ENCODE measurements around the gene ZMAT3.

- TF ChIP-seq, protein P1, sequence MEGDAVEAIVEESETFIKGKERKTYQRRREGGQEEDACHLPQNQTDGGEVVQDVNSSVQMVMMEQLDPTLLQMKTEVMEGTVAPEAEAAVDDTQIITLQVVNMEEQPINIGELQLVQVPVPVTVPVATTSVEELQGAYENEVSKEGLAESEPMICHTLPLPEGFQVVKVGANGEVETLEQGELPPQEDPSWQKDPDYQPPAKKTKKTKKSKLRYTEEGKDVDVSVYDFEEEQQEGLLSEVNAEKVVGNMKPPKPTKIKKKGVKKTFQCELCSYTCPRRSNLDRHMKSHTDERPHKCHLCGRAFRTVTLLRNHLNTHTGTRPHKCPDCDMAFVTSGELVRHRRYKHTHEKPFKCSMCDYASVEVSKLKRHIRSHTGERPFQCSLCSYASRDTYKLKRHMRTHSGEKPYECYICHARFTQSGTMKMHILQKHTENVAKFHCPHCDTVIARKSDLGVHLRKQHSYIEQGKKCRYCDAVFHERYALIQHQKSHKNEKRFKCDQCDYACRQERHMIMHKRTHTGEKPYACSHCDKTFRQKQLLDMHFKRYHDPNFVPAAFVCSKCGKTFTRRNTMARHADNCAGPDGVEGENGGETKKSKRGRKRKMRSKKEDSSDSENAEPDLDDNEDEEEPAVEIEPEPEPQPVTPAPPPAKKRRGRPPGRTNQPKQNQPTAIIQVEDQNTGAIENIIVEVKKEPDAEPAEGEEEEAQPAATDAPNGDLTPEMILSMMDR (IDR thresholded peaks at IDR 0.05) = no peak
- TF ChIP-seq POLR2A (IDR thresholded peaks at IDR 0.05) = no peak
Observed at GRCh38 chr3:178996399-178996798, 75.2 kb downstream of the ZMAT3 start.

Data from breast epithelium (tissue), 3 donors.